Activated CD4-positive, alpha-beta T cell treated with anti-CD3 and anti-CD28 coated beads for 24 hours (primary cell): ENCODE measurements around the gene ZNF678.
"Not testable (repeated sequence)": the region's sequence is repeated elsewhere in the genome, so short reads cannot be mapped to it uniquely, and the experiment has no call there.

Source experiments
- DNase-seq, 2 donors: peaks; one replicate each; pipeline ENCODE4 v3.0.0-alpha.2; 2020; ENCODE audit warnings: low read depth in 2 of 2

The ZNF678 gene

GRCh38 chr1:227603327-227603726, 40.0 kb downstream of the ZNF678 start:
- DNase-seq = no peak

GRCh38 chr1:227604446-227604845, 41.1 kb downstream of the ZNF678 start:
- no peak for DNase-seq

- not testable (repeated sequence) for DNase-seq
Measured at GRCh38 chr1:227606271-227606670, 42.9 kb downstream of the ZNF678 start.

GRCh38 chr1:227607336-227607898, 44.1 kb downstream of the ZNF678 start:
- DNase-seq = no peak

GRCh38 chr1:227612658-227613057, 49.3 kb downstream of the ZNF678 start:
- DNase-seq = no peak

GRCh38 chr1:227613526-227613925, 50.2 kb downstream of the ZNF678 start:
- DNase-seq = no peak

- no peak for DNase-seq
Measured at GRCh38 chr1:227621211-227621610, 57.9 kb downstream of the ZNF678 start.

- DNase-seq = no peak
Measured at GRCh38 chr1:227622739-227623475, 59.6 kb downstream of the ZNF678 start.

GRCh38 chr1:227632325-227632724, 69.0 kb downstream of the ZNF678 start:
- DNase-seq = no peak

- no peak for DNase-seq
Measured at GRCh38 chr1:227635596-227635995, 72.2 kb downstream of the ZNF678 start.

- DNase-seq = no peak
Measured at GRCh38 chr1:227654431-227654830, 91.1 kb downstream of the ZNF678 start.

GRCh38 chr1:227654858-227655752, 91.7 kb downstream of the ZNF678 start:
- no peak for DNase-seq

GRCh38 chr1:227661495-227661894, 98.1 kb downstream of the ZNF678 start:
- DNase-seq = no peak

- DNase-seq = no peak
Measured at GRCh38 chr1:227662933-227663332, 99.6 kb downstream of the ZNF678 start.

GRCh38 chr1:227666286-227666685, 102.9 kb downstream of the ZNF678 start:
- DNase-seq = no peak

- DNase-seq = no peak
Measured at GRCh38 chr1:227673441-227673840, 110.1 kb downstream of the ZNF678 start.

GRCh38 chr1:227685807-227686206, 122.5 kb downstream of the ZNF678 start:
- DNase-seq = no peak

GRCh38 chr1:227697321-227697864, 134.0 kb downstream of the ZNF678 start:
- DNase-seq = no peak

GRCh38 chr1:227701631-227702030, 138.3 kb downstream of the ZNF678 start:
- not testable (repeated sequence) for DNase-seq

- no peak for DNase-seq
Measured at GRCh38 chr1:227707846-227708245, 144.5 kb downstream of the ZNF678 start.

- no peak for DNase-seq
Measured at GRCh38 chr1:227709451-227709850, 146.1 kb downstream of the ZNF678 start.

- not testable (repeated sequence) for DNase-seq
Measured at GRCh38 chr1:227710474-227710873, 147.1 kb downstream of the ZNF678 start.
